ENCODE data around the gene KLHL29.
A peak's percentile ranks its signal among the peaks of the same experiment; 100 is the strongest.

The KLHL29 gene

DNA sequence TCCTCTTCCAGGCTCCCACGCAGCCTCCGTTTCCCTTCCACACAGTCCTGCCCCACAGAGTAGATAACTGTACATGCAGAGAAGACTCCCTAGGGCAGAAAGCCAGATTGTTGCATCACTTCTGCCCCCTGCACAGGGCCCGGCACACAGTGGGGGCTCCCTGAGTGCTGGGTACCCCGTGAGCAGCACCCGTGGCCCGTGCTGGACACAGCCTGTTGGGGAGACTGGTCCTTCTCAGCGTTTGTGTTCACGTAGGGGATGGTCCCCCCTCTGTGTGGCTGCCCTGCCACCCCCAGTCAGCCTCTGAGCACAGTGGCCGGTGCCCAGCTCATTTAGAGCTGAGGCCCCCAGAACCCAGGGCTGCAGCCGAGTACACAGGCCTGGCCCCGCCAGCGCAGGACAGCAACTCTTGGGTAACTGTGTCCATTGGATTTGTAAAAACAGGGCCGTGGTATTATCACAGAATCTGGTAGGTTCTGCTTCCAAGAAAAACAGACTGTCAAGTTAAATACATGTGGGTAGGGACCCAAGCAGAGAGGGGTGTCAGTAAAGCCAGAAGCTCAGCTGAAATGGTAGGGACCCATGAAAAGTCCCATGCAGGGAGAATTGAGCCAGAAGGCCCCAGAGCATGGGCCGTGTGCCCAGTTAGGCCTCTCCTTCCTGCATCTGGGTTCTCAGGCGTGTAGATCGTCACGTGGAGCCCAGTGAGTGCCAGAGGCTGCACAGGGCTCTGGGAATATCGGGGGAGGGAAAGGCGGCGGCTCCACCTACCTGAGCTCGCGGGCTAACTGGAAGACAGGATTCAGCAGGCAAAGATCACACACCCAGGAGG lies 284.6 kb downstream of the KLHL29 start:
- no peak for DNase-seq
- Mint-ChIP-seq H3K27ac (no peak overlapping the region), H3K27me3 (peaks cover 5 to 6% of the 10 kb centered on the region in 2 donors)

DNA sequence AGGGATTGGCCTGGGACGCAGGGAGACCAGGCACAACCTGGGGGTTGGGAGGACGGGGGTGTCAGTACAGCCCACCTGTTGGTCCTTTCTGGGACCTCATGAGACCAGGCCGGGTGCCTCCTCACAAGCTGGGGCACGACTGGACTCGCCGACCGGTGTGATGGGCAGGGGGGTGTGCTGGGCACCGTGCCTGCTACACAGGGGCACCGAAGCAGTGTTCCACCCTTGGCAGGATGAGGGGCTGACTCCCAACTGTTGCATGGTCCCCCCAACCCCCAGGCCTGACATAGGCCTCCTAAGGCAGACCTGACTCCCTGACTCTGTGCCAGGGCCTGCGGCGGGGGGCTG lies 285.2 kb downstream of the KLHL29 start:
- Mint-ChIP-seq H3K36me3 (no peaks in the 10 kb centered on the region), H3K9me3 (peaks cover 0 to 4% of the 10 kb centered on the region in 2 donors), H3K27me3 (peaks cover 11% of the 10 kb centered on the region in 2 donors), H3K4me1 (no peaks in the 10 kb centered on the region), H3K4me3 (no peak overlapping the region), H3K27ac (no peak overlapping the region)
- DNase-seq (no peak), ATAC-seq (replicated peaks) (no peak)

More for the DNA sequence above, 284.6 kb downstream of the KLHL29 start:
- H3K9me3 Mint-ChIP-seq, result no peaks in the 10 kb centered on the region
- H3K4me3 Mint-ChIP-seq, result no peak overlapping the region
- no peaks in the 10 kb centered on the region for H3K36me3 Mint-ChIP-seq
- no peaks in the 10 kb centered on the region for H3K4me1 Mint-ChIP-seq
- ATAC-seq (replicated peaks), result no peak

DNA sequence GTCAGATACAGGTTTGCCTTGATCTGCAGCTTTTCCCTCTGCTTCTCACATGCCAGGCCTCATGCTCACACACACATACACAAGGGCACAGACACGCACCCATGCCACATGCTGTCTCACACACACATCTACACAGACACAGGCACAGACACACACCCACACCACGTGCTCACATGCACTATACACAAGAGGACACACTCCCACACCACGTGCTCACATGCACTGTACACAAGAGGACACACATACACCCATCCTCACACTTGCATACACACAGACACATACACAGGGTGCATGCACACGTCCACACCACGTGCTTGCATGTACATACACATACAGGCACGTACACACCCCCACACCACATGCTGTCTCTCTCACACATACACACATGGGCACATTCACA lies 288.1 kb downstream of the KLHL29 start:
- no peak for ATAC-seq (replicated peaks)
- no peaks in the 10 kb centered on the region for H3K4me1 Mint-ChIP-seq
- peaks cover 12 to 15% of the 10 kb centered on the region in 2 donors for H3K27me3 Mint-ChIP-seq
- H3K27ac Mint-ChIP-seq, result no peak overlapping the region
- no peaks in the 10 kb centered on the region for H3K36me3 Mint-ChIP-seq
- H3K4me3 Mint-ChIP-seq, result no peak overlapping the region
- H3K9me3 Mint-ChIP-seq, result peaks cover 2 to 4% of the 10 kb centered on the region in 2 donors
- DNase-seq, result no peak

DNA sequence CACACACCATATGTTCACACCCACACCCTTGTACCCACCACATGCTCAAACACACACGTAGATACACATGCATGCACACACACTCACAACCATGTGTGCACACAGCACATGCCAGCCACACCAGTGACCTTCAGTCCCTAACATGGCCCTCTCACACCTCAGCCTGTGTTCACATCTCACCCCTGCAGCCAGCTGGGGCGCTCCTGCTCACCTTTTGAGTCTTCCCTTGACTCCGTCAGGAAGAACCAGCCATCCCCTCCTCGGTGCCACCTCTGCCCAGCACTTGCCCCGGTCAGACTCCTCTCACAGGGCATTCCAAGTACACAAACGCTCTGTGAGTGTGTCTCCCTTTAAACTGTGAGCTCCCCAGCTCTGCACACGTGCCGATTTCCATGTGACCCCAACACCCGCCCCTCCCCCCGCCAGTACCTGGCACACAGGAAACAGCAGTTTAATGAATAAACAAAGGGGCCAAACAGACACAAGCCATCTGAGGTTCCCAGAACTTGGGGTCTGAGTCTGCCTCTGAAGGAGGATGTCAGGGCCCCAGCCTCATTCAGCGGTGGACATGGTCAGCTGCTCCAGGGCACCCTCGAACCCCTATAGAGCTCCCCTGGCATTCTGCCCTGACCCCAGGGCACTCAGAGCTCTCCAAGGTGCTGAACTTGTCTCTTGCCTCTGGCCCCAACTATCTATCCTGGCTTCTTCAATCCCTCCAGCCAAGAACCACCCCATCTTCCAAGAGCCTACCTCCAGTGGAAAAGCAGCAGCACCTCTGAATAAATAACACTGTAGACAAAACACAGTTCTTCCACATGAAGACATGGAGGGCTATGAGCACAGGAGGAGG lies 289.1 kb downstream of the KLHL29 start:
- no peak for DNase-seq
- H3K36me3 Mint-ChIP-seq, result no peaks in the 10 kb centered on the region

DNA sequence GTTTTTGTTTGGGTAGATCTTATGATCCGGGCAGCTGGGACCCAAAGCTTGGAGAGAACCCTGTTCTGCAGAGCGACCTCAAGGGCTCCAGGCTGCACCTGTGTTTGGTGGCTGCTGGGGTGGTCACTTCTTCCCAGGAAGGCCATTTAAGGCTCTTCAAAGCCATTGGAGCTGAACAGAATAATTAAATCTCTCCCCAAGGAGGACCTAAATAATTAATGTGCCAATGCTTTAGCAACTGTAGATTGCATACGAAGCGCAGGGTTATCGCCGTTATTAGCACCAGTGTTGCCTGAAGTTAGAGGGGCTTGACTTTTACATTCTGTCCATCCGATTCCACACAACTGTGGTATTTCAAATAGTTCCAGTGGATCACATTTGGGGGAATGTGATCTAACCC lies 290.5 kb downstream of the KLHL29 start:
- ATAC-seq (replicated peaks) (no peak), DNase-seq (no peak)
- Mint-ChIP-seq H3K9me3 (peaks cover 5 to 9% of the 10 kb centered on the region in 2 donors), H3K27ac (no peak overlapping the region), H3K4me1 (no peaks in the 10 kb centered on the region), H3K27me3 (peaks cover 15 to 23% of the 10 kb centered on the region in 2 donors), H3K4me3 (no peak overlapping the region), H3K36me3 (no peaks in the 10 kb centered on the region)

More for the DNA sequence above, 289.1 kb downstream of the KLHL29 start:
- ATAC-seq (replicated peaks), result no peak
- Mint-ChIP-seq H3K27ac (no peak overlapping the region), H3K27me3 (peaks cover 12 to 15% of the 10 kb centered on the region in 2 donors), H3K9me3 (peaks cover 5 to 9% of the 10 kb centered on the region in 2 donors), H3K4me1 (no peaks in the 10 kb centered on the region), H3K4me3 (no peak overlapping the region)

DNA sequence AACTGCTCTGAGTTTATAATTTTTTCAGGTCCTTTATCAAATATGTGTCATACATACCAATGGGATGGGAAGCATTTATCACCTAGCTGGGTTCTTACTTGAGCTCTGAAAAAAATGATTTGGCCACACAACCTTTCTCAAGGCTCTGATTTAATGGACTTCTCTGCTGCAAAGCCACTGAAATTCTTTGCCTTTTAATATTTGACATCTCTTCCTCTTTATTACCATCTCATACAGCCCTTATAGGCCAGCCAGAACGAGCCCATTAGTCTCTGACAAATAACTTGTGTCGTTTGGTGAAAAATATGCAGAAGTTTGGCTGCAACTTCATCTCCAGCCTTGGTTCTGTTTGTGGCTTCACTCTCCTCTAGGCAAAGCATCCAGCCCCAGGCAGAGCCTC lies 292.9 kb downstream of the KLHL29 start:
- DNase-seq, result no peak
- H3K36me3 Mint-ChIP-seq, result no peaks in the 10 kb centered on the region
- no peak overlapping the region for H3K27ac Mint-ChIP-seq
- H3K4me1 Mint-ChIP-seq, result no peaks in the 10 kb centered on the region
- H3K4me3 Mint-ChIP-seq, result no peak overlapping the region
- no peak for ATAC-seq (replicated peaks)
- H3K9me3 Mint-ChIP-seq, result peaks cover 9% of the 10 kb centered on the region in 2 donors
- H3K27me3 Mint-ChIP-seq, result peaks cover 15 to 35% of the 10 kb centered on the region in 2 donors

DNA sequence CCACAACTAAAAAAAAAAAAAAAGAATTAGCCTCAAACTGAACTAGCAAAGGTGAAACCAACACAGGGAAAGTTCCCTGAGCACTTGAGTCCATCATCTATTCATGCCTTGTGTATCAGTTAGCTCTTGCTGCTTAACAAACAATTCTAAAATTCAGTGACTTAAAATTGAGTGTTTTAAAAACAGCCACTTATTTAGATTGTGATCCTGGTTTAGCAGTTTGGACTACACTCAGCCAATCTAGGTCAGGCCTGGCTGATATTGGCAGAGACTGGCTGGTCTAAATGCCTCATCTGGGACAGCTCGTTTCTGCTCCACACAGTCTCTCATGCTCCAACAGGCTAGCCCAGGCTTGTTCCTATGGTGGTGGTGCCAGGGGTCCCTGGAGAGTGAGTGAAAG lies 294.1 kb downstream of the KLHL29 start:
- Mint-ChIP-seq H3K36me3 (no peaks in the 10 kb centered on the region), H3K27me3 (peaks cover 9 to 36% of the 10 kb centered on the region in 2 donors), H3K4me1 (no peaks in the 10 kb centered on the region), H3K9me3 (peaks cover 9% of the 10 kb centered on the region in 2 donors), H3K27ac (no peak overlapping the region), H3K4me3 (no peak overlapping the region)
- ATAC-seq (replicated peaks) (peak in 1 of 2 donors; percentile 22), DNase-seq (no peak)

DNA sequence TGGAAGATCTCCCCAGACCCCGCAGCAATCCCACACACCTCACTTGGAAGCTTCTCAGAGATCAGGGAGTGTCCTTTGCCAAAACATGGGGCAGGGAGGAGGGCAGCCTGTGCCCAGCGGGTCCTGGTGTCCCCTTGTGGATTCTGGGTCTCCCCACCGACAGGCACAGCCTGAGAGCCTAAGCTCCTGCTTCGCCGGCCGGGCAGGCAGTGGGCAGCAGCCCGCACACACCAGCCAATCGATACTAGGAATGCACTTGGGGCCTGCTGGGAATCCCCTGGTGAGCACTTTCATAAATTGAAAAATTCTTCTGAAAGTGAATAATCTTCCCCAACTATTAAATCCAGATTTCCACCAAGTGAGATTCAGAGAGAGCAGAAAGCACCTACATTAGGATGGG lies 296.0 kb downstream of the KLHL29 start:
- Mint-ChIP-seq H3K9me3 (peaks cover 5 to 9% of the 10 kb centered on the region in 2 donors), H3K27ac (no peak overlapping the region), H3K4me3 (no peak overlapping the region), H3K36me3 (no peaks in the 10 kb centered on the region), H3K27me3 (peaks cover 3 to 30% of the 10 kb centered on the region in 2 donors), H3K4me1 (peaks cover 3 to 6% of the 10 kb centered on the region in 2 donors)
- DNase-seq (no peak), ATAC-seq (replicated peaks) (no peak)

DNA sequence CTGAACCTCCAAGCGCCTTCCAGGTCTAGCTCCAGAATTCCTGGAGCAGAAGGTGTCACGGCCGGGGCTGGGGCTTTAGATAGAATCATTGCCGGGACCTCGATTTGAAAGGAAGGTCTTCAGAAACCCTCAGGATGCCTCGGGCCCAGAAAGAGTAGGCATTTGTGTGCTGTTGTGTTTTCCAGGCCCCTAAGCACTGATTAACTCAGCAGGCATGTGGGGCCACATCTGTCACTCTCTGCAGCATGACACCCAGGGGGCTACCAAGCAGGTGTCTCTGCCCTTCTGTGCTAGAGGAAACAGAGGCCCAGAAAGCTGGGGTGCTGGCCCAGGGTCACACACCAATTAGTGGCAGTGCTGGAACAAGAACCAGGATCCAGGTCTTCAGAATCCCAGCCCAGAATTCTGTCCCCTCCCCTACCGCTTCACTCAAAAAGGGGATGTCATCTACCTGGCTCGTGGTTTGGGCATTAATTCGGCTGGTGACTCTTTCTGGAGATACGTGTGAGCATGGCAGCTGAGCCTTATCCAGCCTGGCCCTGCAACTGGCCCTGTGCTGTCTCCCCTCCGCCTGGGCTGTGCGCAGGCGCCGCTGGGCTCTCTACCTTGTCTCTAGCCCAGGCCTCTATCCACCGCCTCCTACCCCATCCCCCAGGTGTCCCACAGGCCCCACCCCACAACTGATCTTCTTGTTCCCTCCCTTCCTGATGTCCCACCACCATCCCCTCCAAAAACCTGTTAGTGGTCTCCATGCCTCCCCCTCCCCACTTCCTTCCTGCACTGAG lies 296.6 kb downstream of the KLHL29 start:
- Mint-ChIP-seq H3K27me3 (peaks cover 2 to 27% of the 10 kb centered on the region in 2 donors), H3K4me1 (peaks cover 3 to 6% of the 10 kb centered on the region in 2 donors), H3K9me3 (peaks cover 5 to 9% of the 10 kb centered on the region in 2 donors), H3K36me3 (no peaks in the 10 kb centered on the region), H3K27ac (no peak overlapping the region), H3K4me3 (no peak overlapping the region)
- no peak for ATAC-seq (replicated peaks)
- no peak for DNase-seq

DNA sequence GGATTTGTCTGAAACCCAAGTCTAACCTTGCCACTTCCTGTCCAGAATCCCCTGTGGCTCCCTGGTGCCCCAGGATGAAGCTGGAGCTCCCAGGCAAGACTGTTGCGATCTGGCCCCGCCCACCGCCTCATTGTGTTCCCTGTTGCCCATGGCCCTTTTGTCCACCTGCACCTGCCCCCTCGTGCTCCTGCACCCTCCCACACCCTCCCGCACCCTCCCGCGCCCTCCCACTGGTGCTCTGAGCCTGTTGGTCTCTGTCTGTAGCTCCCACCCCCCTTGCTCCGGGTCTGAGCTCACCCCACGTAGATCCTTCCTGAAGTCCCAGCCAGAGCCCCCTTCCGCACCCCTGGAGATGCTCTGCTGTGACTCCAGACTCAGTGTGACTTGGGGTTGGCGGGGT lies 297.5 kb downstream of the KLHL29 start:
- peaks cover 5 to 9% of the 10 kb centered on the region in 2 donors for H3K9me3 Mint-ChIP-seq
- H3K27me3 Mint-ChIP-seq, result peaks cover 0 to 24% of the 10 kb centered on the region in 2 donors
- ATAC-seq (replicated peaks) (no peak), DNase-seq (no peak)
- no peak overlapping the region for H3K27ac Mint-ChIP-seq
- H3K4me3 Mint-ChIP-seq, result no peak overlapping the region
- no peaks in the 10 kb centered on the region for H3K36me3 Mint-ChIP-seq
- H3K4me1 Mint-ChIP-seq, result peaks cover 3 to 6% of the 10 kb centered on the region in 2 donors

DNA sequence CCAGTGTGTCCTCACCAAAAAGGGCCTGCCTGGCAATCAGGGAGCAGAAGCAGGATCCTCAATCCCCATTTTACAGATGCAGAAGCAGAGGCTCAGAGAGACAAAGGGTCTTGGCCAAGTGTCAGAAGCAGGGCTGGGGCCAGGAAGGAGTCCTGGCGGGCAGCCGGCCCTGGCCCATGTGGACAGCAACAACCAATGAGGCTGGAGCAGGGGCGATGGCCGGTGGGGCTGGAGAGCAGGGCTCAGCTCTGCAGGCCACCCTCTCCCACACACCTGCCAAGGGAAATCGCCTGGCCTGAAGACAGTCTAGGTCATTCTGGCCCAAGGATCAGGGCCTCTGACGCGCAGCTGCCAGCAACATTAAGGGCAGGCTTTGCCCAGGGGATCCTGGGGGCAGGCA lies 298.0 kb downstream of the KLHL29 start:
- H3K4me1 Mint-ChIP-seq, result peaks cover 3 to 6% of the 10 kb centered on the region in 2 donors
- peak overlapping the region; percentile 39 for H3K27ac Mint-ChIP-seq
- H3K4me3 Mint-ChIP-seq, result no peak overlapping the region
- no peaks in the 10 kb centered on the region for H3K36me3 Mint-ChIP-seq
- peaks cover 0 to 24% of the 10 kb centered on the region in 2 donors for H3K27me3 Mint-ChIP-seq
- H3K9me3 Mint-ChIP-seq, result peaks cover 5 to 7% of the 10 kb centered on the region in 2 donors
- DNase-seq (no peak), ATAC-seq (replicated peaks) (no peak)

DNA sequence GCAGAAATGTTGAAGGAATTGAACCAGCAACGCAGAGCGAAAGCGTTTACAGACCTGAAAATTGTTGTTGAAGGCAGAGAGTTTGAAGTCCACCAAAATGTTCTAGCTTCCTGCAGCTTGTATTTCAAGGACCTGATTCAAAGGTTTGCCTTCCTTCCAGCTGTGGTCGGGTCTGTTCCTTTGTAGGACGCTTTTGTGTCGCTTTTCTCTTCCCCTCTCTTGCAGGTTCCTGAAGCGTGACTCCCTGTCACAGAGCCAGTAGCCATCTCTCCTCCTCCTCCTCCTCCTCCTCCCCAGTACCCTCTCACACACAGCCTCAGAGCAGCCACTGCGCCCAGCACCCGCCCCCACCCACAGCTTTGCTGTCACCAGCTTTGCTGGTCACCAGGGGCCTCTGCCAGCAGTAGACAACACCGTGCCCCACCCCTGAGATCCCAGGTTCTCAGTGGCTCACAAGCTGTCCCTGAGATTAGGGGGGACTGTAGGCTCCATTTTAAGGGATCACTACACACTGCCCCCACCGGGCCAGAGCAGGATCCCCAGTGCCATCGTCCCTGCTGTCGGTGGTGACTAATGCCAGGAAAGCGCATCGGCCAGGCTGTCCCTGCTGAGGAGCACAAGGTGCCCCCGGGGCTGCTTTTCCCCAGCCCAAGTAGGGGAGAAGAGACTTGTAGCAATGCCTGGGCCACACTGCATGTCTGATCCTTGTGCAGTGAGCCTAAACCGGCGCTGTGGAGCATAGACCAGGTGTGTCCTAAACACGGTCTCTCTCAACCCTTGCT lies 299.6 kb downstream of the KLHL29 start:
- ATAC-seq (replicated peaks) (peak; percentile 15 to 18), DNase-seq (no peak)
- H3K27ac Mint-ChIP-seq, result no peak overlapping the region
- peaks cover 0 to 19% of the 10 kb centered on the region in 2 donors for H3K27me3 Mint-ChIP-seq
- H3K4me1 Mint-ChIP-seq, result peaks cover 3 to 6% of the 10 kb centered on the region in 2 donors
- peaks cover 0 to 4% of the 10 kb centered on the region in 2 donors for H3K9me3 Mint-ChIP-seq
- peaks cover 2 to 3% of the 10 kb centered on the region in 2 donors for H3K36me3 Mint-ChIP-seq
- H3K4me3 Mint-ChIP-seq, result no peak overlapping the region

DNA sequence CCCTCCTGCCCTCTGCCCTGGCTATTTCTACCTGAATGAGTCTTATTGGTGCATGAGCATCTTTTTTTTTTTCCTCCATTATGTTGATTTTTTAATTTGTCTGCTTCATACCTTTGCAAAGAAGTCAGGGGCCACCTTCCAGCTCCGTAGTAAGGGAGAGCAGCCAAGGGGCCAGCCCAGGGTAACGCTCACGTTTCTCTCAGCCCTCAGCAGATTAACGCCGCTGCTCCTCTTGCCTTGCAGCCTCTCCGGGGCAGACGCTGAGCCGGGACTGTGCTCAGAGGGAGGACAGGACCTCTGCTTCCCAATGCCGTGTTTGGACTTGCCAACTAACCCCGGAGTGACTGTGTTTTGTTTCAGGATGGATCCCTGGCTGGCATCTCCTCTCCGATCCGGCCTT lies 300.2 kb downstream of the KLHL29 start:
- H3K4me3 Mint-ChIP-seq, result no peak overlapping the region
- peaks cover 2 to 4% of the 10 kb centered on the region in 2 donors for H3K36me3 Mint-ChIP-seq
- no peak overlapping the region for H3K27ac Mint-ChIP-seq
- peaks cover 0 to 13% of the 10 kb centered on the region in 2 donors for H3K27me3 Mint-ChIP-seq
- peaks cover 0 to 4% of the 10 kb centered on the region in 2 donors for H3K9me3 Mint-ChIP-seq
- H3K4me1 Mint-ChIP-seq, result peaks cover 3 to 6% of the 10 kb centered on the region in 2 donors
- no peak for ATAC-seq (replicated peaks)
- no peak for DNase-seq

All from stimulated activated naive B cell treated with anti-CD40 and anti-IgM and Interleukin-4, amounts not matched to agents 10 μg/mL and 1 μg/mL and 100 μg/mL, for 72 hours (primary cell).